DND-41 (cell line): ENCODE results near the gene OSGEP.

Experiments used
- ATAC-seq: fragments of 200-7000 bp; cut with Tn5 transposase; 3 replicates; pipeline ENCODE4 v1.9.1; 2021; ENCODE audit warnings: low read depth; ENCODE audit not compliant: insufficient read depth
- DNase-seq: peaks from one replicate; pipeline ENCODE4 v3.0.0-alpha.2; 2020
- H2AFZ ChIP-seq: 2 replicates; pipeline ENCODE4 v1.6.0; 2012; ENCODE audit warnings: low read depth, low read length
- H3K27ac ChIP-seq: 2 replicates; pipeline ENCODE4 v1.5.1; 2012; ENCODE audit warnings: low read length, inconsistent platforms
- H3K27me3 ChIP-seq: fragments of 200-600 bp; sonication (generic); 2 replicates; pipeline ENCODE4 v1.6.0; 2012; ENCODE audit warnings: low read length, mild to moderate bottlenecking, inconsistent platforms; ENCODE audit not compliant: insufficient read depth, poor library complexity
- H3K36me3 ChIP-seq: 2 replicates; pipeline ENCODE4 v1.5.1; 2012; ENCODE audit warnings: low read length, inconsistent platforms; ENCODE audit not compliant: insufficient read depth
- H3K4me1 ChIP-seq: 2 replicates; pipeline ENCODE4 v1.5.1; 2012; ENCODE audit warnings: mild to moderate bottlenecking, low read length; ENCODE audit not compliant: insufficient read depth
- H3K4me2 ChIP-seq: 2 replicates; pipeline ENCODE4 v1.6.0; 2012; ENCODE audit warnings: mild to moderate bottlenecking, moderate library complexity, low read length, inconsistent platforms; ENCODE audit not compliant: insufficient read depth
- H3K4me3 ChIP-seq, 2 experiments: fragments of 200-600 bp in 1 of 2; shearing (Covaris generic) in 1 of 2; 2 replicates each; pipeline ENCODE4 v1.5.1; 2012 to 2016; ENCODE audit warnings: inconsistent platforms in 2 of 2, low read length in 2 of 2, mild to moderate bottlenecking in 2 of 2, low read depth in 1 of 2, moderate library complexity in 1 of 2
- H3K79me2 ChIP-seq: 2 replicates; pipeline ENCODE4 v1.6.0; 2012; ENCODE audit warnings: low read length, inconsistent platforms; ENCODE audit not compliant: insufficient read depth
- H3K9ac ChIP-seq: 2 replicates; pipeline ENCODE4 v1.6.0; 2012; ENCODE audit warnings: low read depth, mild to moderate bottlenecking, inconsistent platforms, low read length, moderate library complexity
- H3K9me3 ChIP-seq: 2 replicates; pipeline ENCODE4 v1.5.1; 2012; ENCODE audit warnings: low read length, moderate library complexity, mild to moderate bottlenecking, inconsistent platforms; ENCODE audit not compliant: insufficient read depth, severe bottlenecking
- H4K20me1 ChIP-seq: 2 replicates; pipeline ENCODE4 v1.6.0; 2012; ENCODE audit warnings: low read length; ENCODE audit not compliant: insufficient read depth
- EZH2 ChIP-seq: IDR thresholded peaks from 3 replicates; pipeline ENCODE4 v1.6.1; 2012; ENCODE audit warnings: borderline replicate concordance, low read depth, mild to moderate bottlenecking, moderate library complexity, low read length, inconsistent platforms; ENCODE audit not compliant: severe bottlenecking
- TF ChIP-seq, protein P1 (sequence below): IDR thresholded peaks from 2 replicates; pipeline ENCODE4 v1.5.1; 2012; ENCODE audit warnings: borderline replicate concordance, low read length, moderate library complexity, mild to moderate bottlenecking; ENCODE audit not compliant: poor library complexity, severe bottlenecking; ENCODE audit errors: extremely low read depth

OSGEP gene

DNA sequence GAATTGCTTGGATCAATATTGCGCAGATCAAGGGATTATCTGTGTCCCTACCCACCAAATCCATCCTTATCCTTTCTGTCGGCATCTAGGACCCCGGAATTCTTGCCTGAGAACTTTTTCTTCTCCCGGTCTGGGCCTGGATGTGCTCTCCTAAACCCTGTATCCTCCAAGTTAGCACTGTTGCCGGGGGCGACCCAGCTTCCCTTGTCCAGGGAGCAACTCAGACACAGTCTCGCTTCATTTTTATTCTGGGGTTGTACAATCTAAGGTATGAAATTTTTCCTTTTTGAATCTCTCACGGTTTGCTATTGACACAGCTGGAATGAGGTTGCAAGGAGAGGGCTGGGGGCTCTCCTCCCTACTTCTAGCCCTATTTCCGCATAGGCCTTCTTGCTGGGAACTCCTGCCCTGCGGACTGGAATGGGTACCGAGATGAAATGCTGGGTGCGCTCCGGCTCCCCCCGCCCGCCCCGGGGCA is 14.2 kb upstream of the OSGEP start:
- DNase-seq (no peak), ATAC-seq (no peak)
- no peak for TF ChIP-seq EZH2
- TF ChIP-seq, protein P1, sequence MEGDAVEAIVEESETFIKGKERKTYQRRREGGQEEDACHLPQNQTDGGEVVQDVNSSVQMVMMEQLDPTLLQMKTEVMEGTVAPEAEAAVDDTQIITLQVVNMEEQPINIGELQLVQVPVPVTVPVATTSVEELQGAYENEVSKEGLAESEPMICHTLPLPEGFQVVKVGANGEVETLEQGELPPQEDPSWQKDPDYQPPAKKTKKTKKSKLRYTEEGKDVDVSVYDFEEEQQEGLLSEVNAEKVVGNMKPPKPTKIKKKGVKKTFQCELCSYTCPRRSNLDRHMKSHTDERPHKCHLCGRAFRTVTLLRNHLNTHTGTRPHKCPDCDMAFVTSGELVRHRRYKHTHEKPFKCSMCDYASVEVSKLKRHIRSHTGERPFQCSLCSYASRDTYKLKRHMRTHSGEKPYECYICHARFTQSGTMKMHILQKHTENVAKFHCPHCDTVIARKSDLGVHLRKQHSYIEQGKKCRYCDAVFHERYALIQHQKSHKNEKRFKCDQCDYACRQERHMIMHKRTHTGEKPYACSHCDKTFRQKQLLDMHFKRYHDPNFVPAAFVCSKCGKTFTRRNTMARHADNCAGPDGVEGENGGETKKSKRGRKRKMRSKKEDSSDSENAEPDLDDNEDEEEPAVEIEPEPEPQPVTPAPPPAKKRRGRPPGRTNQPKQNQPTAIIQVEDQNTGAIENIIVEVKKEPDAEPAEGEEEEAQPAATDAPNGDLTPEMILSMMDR, result peak; percentile 0
- Histone ChIP-seq H3K27ac (peak overlapping the region; percentile 82; the same call in 1 of the 2 replicates), H3K4me2 (peak overlapping the region; percentile 83), H3K4me1 (peaks cover 34% of the 10 kb centered on the region), H3K9me3 (no peaks in the 10 kb centered on the region), H3K36me3 (peaks cover 23% of the 10 kb centered on the region), H3K9ac (peak overlapping the region; percentile 71), H3K4me3 (peak overlapping the region; percentile 60 to 73; a peak in 3 of 4 replicates), H4K20me1 (peaks cover 13% of the 10 kb centered on the region; the same call in 1 of the 2 replicates), H2AFZ (peak overlapping the region; percentile 79), H3K27me3 (no peaks in the 10 kb centered on the region), H3K79me2 (peaks cover 41% of the 10 kb centered on the region)

DNA sequence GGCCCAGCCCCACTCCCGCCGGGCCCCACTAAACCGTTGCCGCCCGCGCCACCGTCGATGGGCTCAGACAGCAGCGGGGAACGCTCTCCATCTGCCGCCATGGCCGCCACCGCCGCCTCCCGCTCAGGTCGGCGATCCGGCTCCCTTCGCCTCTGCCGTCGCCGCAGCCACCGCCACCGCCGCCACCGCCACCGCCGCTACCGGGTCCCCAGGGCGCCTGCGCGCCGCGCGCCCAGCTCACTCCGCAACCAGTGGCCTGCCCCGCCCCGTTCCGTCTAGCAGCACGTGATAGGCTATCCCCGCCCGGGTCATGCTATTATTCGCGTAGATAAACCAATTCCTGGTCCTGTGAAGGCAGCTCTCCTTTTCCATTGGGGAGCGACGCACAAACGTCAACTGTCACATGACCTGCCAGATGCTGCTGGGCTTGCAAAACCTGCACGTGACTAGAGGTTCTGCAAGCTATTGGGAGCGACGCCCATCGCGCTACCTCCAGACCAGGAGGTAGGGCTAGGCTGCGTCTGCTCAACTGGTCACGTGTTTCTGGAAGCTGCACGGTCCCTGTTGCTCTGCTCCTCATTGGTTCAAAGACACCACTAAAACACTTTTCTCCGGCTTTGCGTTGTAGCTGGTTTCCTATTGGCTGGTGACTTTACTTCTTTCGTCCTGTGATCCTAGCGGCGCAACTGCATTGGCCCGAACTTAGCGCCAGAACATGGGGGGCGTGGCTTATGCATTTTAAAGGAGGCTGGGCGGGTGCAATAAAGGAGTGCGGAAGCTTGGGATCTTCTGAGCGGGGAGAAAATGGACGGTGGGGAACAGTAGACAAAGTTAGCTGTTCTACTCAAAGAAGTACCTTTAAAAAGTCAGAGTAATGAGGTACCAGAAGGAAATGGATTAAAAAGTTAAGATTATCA is 6.9 kb upstream of the OSGEP start, which contains the start of gene PIP4P1:
PIP4P1 (minus strand) TSS at position 210 of the 917 bp plus-strand sequence; CDS start at position 101, 109 bp downstream.
- H3K9me3 ChIP-seq, result no peaks in the 10 kb centered on the region
- TF ChIP-seq, protein P1, result no peak
- peak; percentile 52 for TF ChIP-seq EZH2
- peak; percentile 93 for ATAC-seq
- DNase-seq, result peak; percentile 99
- H3K27me3 ChIP-seq, result no peaks in the 10 kb centered on the region
- peaks cover 52% of the 10 kb centered on the region for H3K4me1 ChIP-seq
- H3K27ac ChIP-seq, result peak within 1 kb of the TSS; percentile 94
- peak within 1 kb of the TSS; percentile 94 for H3K4me2 ChIP-seq
- H3K9ac ChIP-seq, result peak within 1 kb of the TSS; percentile 90
- peak within 1 kb of the TSS; percentile 64 for H2AFZ ChIP-seq
- peaks cover 46% of the 10 kb centered on the region for H3K36me3 ChIP-seq
- H3K79me2 ChIP-seq, result peaks cover 47% of the 10 kb centered on the region
- peaks cover 27% of the 10 kb centered on the region for H4K20me1 ChIP-seq
- H3K4me3 ChIP-seq, result peak within 1 kb of the TSS; percentile 76 to 86

DNA sequence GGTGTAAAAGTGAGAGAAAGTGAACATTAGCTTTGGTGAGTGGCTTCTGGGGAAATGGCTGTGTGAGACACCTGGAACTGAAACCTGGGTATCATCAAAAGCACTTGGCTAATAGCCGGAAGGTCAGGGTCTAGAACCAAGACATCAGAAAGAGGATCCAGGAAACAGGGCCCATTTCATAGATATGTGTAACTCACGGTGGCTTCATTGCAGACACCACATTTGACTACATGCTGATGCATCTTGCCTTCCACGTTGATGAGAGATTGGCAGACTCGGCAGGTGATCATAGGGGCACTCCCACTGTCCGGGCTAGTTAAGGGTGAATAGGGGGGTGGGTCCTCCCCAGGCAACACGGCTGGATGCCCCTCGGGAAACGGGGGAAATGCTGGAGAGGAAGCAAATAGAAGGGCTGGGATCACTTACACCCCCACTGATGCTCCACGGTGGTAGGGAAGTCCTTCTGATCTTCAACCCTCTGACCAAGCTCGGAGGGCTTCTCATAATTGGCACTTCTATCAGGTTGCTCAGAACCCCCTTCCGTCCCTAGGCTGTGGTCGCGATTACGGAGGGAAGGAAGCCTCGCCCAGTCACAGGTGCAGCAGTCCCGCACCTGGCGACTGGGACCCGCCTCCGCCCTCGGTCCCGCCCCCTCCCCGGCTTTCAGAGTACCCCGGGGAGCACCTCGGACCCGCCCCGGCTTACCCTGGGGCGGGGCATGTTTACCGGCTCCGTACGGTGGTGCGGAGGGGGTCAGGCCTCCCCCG is 6.0 kb upstream of the OSGEP start:
- peaks cover 27% of the 10 kb centered on the region for H4K20me1 ChIP-seq
- H3K4me3 ChIP-seq, result peak overlapping the region; percentile 76 to 86
- peaks cover 56% of the 10 kb centered on the region for H3K79me2 ChIP-seq
- DNase-seq, result peak; percentile 54
- peak overlapping the region; percentile 94 for H3K4me2 ChIP-seq
- no peaks in the 10 kb centered on the region for H3K9me3 ChIP-seq
- TF ChIP-seq EZH2, result no peak
- TF ChIP-seq, protein P1, result no peak
- no peaks in the 10 kb centered on the region for H3K27me3 ChIP-seq
- peak overlapping the region; percentile 78 for H3K27ac ChIP-seq
- H3K4me1 ChIP-seq, result peaks cover 60% of the 10 kb centered on the region
- H3K9ac ChIP-seq, result peak overlapping the region; percentile 90
- ATAC-seq, result peak; percentile 1; the same call in 2 of the 3 replicates
- peaks cover 53% of the 10 kb centered on the region for H3K36me3 ChIP-seq
- peak overlapping the region; percentile 64 for H2AFZ ChIP-seq
